Endothelial cell of umbilical vein (primary cell): Measurements from ENCODE around the gene PTK6. TPM values are rescaled to one million over a fixed set of nuclear protein-coding genes. Genes with fewer than 3 reads are reported as not detected.

Experiments
- BruUV-seq: library from RNA; stranded (reverse); fragments of 400-500 nt; replicated peaks from 2 replicates; lab custom pipeline; 2021; lab: Mats Ljungman, UMichigan
- CTCF ChIA-PET: fragments of 300-600, 350-600 bp; sonication (Branson Sonifier 250); formaldehyde crosslinking; loops from one replicate; lab custom pipeline; 2021; ENCODE audit warnings: antibody characterized with exemption, inconsistent platforms; lab: Charles Lee
- POLR2A ChIA-PET: fragments of 300-600, 350-600 bp; sonication (Branson Sonifier 250); formaldehyde crosslinking; loops from one replicate; lab custom pipeline; 2021; ENCODE audit warnings: antibody characterized with exemption, inconsistent platforms; lab: Charles Lee
- DNase-seq: peaks from one replicate; pipeline ENCODE4 v3.0.0-alpha.2; 2011; ENCODE audit warnings: low read depth, low spot score
- FAIRE-seq: peaks from 2 replicates; lab custom pipeline; 2011; peaks lifted over from hg19 to GRCh38; lab: Jason Lieb, UNC
- H2AFZ ChIP-seq: 2 replicates; pipeline ENCODE4 v1.6.0; 2012; ENCODE audit warnings: low read depth, low read length, control low read depth, inconsistent platforms
- H3K27ac ChIP-seq: 2 replicates; pipeline ENCODE4 v1.5.1; 2011; ENCODE audit warnings: low read depth, mild to moderate bottlenecking, control low read depth, low read length, moderate library complexity; ENCODE audit not compliant: insufficient read depth
- H3K27me3 ChIP-seq, 2 experiments: 2 replicates each; pipeline versions ENCODE4 v1.6.0 to v1.6.1; 2011; ENCODE audit warnings: low read length in 2 of 2, mixed read lengths in 1 of 2; ENCODE audit not compliant: control insufficient read depth in 2 of 2, insufficient read depth in 2 of 2
- H3K36me3 ChIP-seq, 2 experiments: 2 replicates in 1 of 2; 3 replicates in 1 of 2; pipeline ENCODE4 v1.5.1; 2011; ENCODE audit warnings: low read length in 2 of 2, mild to moderate bottlenecking in 1 of 2, moderate library complexity in 1 of 2; ENCODE audit not compliant: control insufficient read depth in 2 of 2, insufficient read depth in 2 of 2; ENCODE audit errors: extremely low read depth in 1 of 2
- H3K4me1 ChIP-seq: 3 replicates; pipeline ENCODE4 v1.5.1; 2011; ENCODE audit warnings: mild to moderate bottlenecking, low read length; ENCODE audit not compliant: control insufficient read depth, insufficient read depth; ENCODE audit errors: extremely low read depth
- H3K4me2 ChIP-seq: 2 replicates; pipeline ENCODE4 v1.6.1; 2011; ENCODE audit warnings: low read length, control low read depth, mixed read lengths; ENCODE audit not compliant: insufficient read depth
- H3K4me3 ChIP-seq, 3 experiments: fragments of 200-600 bp in 1 of 3; sonication (generic), shearing (Covaris generic) in 1 of 3; replicated peaks in 1 of 3; 2 replicates each; pipeline ENCODE4 v1.5.1; 2011 to 2016; ENCODE audit warnings: control low read depth in 3 of 3, low read length in 3 of 3, mild to moderate bottlenecking in 2 of 3, inconsistent platforms in 1 of 3, low read depth in 1 of 3, moderate library complexity in 1 of 3; ENCODE audit not compliant: insufficient read depth in 1 of 3
- H3K79me2 ChIP-seq: 2 replicates; pipeline ENCODE4 v1.6.0; 2012; ENCODE audit warnings: low read length, inconsistent platforms; ENCODE audit not compliant: control insufficient read depth, insufficient read depth
- H3K9ac ChIP-seq: replicated peaks from 2 replicates; pipeline ENCODE3; 2011; ENCODE audit warnings: low read length, control low read depth; ENCODE audit not compliant: insufficient read depth; ENCODE audit errors: extremely low read depth
- H3K9me1 ChIP-seq: replicated peaks from 3 replicates; pipeline ENCODE4 v1.6.0; 2011; ENCODE audit warnings: mild to moderate bottlenecking, low read length; ENCODE audit not compliant: control insufficient read depth, insufficient read depth; ENCODE audit errors: extremely low read depth
- H3K9me3 ChIP-seq: replicated peaks from 2 replicates; pipeline ENCODE4 v1.5.1; 2012; ENCODE audit warnings: low read length, inconsistent platforms; ENCODE audit not compliant: control insufficient read depth, insufficient read depth
- H4K20me1 ChIP-seq: replicated peaks from 2 replicates; pipeline ENCODE3; 2011; ENCODE audit warnings: mild to moderate bottlenecking, low read length; ENCODE audit not compliant: control insufficient read depth, insufficient read depth; ENCODE audit errors: extremely low read depth
- EZH2 ChIP-seq: IDR thresholded peaks from 2 replicates; pipeline ENCODE4 v1.6.1; 2012; ENCODE audit warnings: borderline replicate concordance, low read depth, mild to moderate bottlenecking, moderate library complexity, low read length, inconsistent platforms; ENCODE audit not compliant: severe bottlenecking
- FOS ChIP-seq: IDR thresholded peaks from 2 replicates; pipeline ENCODE4 v1.6.1; 2011; ENCODE audit warnings: mild to moderate bottlenecking, low read length, moderate library complexity, borderline replicate concordance; ENCODE audit not compliant: insufficient read depth
- GATA2 ChIP-seq: IDR thresholded peaks from 2 replicates; pipeline ENCODE4 v1.7.0; 2011; ENCODE audit warnings: low read depth, mild to moderate bottlenecking, moderate library complexity, mixed read lengths, low read length; ENCODE audit not compliant: insufficient read length, insufficient read depth
- JUN ChIP-seq: IDR thresholded peaks from 2 replicates; pipeline ENCODE4 v1.6.1; 2011; ENCODE audit warnings: borderline replicate concordance, low read depth; ENCODE audit not compliant: insufficient read length, insufficient read depth
- MYC ChIP-seq: IDR thresholded peaks from one replicate; pipeline ENCODE4 v1.6.1; 2011; ENCODE audit warnings: mild to moderate bottlenecking, low read depth, low read length
- POLR2A ChIP-seq: IDR thresholded peaks from 2 replicates; pipeline ENCODE4 v1.6.1; 2012; ENCODE audit warnings: low read depth, mild to moderate bottlenecking, control low read depth, low read length
- POLR2AphosphoS5 ChIP-seq: IDR thresholded peaks from 2 replicates; pipeline ENCODE4 v1.6.1; 2012; ENCODE audit warnings: low read depth, mild to moderate bottlenecking, control low read depth, low read length, moderate library complexity; ENCODE audit not compliant: insufficient read depth
- dilution Hi-C: fragments of 300-500 bp; cut with MboI; formaldehyde crosslinking; loops from one replicate; pipeline ENCODE4 v1.15.0; 2019; ENCODE audit warnings: low sequenced_read_pairs; ENCODE audit not compliant: extremely low pct_ligation_motif_present
- intact Hi-C: fragments of 100-400 bp; cut with micrococcal nuclease; formaldehyde crosslinking; loops from one replicate; pipeline ENCODE4 v1.10.0; 2022
- polyA plus RNA-seq, 4 experiments: library from polyadenylated mRNA; depleted of rRNA in 3 of 4; stranded (reverse) in 3 of 4; unstranded in 1 of 4; fragments of >200 nt; gene quantifications; 2 replicates each; pipeline versions ENCODE4 v1.2.1 to v1.2.3, GENCODE V29; 2011 to 2012; ENCODE audit warnings: missing spikeins in 1 of 4
- total RNA-seq: library from RNA; stranded (reverse); gene quantifications from 2 replicates; pipeline ENCODE4 v1.2.3, GENCODE V29; 2021

Gene PTK6
- total and polyA plus RNA-seq, 2 donors (not counting 3 experiments of a cell fraction or from before 2014, with no cell fraction given): 0.18 TPM; not detected in 1

GRCh38 chr20:63505723-63506122 lies 31.5 kb downstream of the PTK6 start:
- no peak for TF ChIP-seq POLR2AphosphoS5
- no peak for TF ChIP-seq JUN
- TF ChIP-seq GATA2: no peak
- no peak for TF ChIP-seq POLR2A
- TF ChIP-seq EZH2: no peak
- TF ChIP-seq FOS: no peak
- TF ChIP-seq MYC: no peak
- Histone ChIP-seq H3K9me3 (no peaks in the 10 kb centered on the region), H3K4me2 (no peak overlapping the region), H3K36me3 (no peaks in the 10 kb centered on the region), H3K4me1 (no peaks in the 10 kb centered on the region), H4K20me1 (no peaks in the 10 kb centered on the region), H3K9ac (no peak overlapping the region), H3K27ac (no peak overlapping the region), H2AFZ (no peak overlapping the region), H3K27me3 (no peaks in the 10 kb centered on the region), H3K4me3 (no peak overlapping the region), H3K9me1 (no peaks in the 10 kb centered on the region), H3K79me2 (no peaks in the 10 kb centered on the region)
- FAIRE-seq (no peak), DNase-seq (no peak)
- BruUV-seq: no TSS peak
- ChIA-PET CTCF (interaction anchor here (2.4 kb wide), 1 partner anchor 10 kb away, joined by 8 read pairs; no protein-coding TSS in a partner anchor), POLR2A (no interaction called here)
- intact Hi-C loops: no loop called here
- dilution Hi-C loops: no loop called here

DNA sequence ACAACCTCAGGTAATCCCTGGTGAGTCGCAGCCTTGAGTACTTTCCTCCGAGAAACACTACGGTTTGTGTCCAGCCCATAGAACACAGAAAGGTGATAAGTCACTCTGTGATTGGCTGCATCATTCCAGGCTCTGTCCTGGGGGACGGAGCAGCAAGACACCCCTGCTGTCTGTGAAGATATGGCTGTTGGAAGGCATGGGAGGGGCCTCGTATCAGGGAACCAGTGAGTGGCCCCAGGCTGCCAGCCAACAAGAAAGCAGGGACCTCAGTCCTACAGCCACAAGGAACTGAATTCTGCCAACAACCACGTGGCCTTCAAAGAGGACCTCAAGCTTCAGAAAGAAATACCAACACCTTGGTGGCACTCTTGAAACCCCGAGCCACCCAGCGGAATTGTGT lies 31.9 kb downstream of the PTK6 start:
- no TSS peak for BruUV-seq
- Histone ChIP-seq H4K20me1 (no peaks in the 10 kb centered on the region), H3K36me3 (no peaks in the 10 kb centered on the region), H3K4me3 (no peak overlapping the region), H3K4me2 (no peak overlapping the region), H3K79me2 (no peaks in the 10 kb centered on the region), H3K9me3 (no peaks in the 10 kb centered on the region), H3K27me3 (no peaks in the 10 kb centered on the region), H3K9ac (no peak overlapping the region), H3K9me1 (no peaks in the 10 kb centered on the region), H3K27ac (no peak overlapping the region), H3K4me1 (no peaks in the 10 kb centered on the region), H2AFZ (no peak overlapping the region)
- ChIA-PET POLR2A (no interaction called here), CTCF (interaction anchor here (2.4 kb wide), 1 partner anchor 9 kb away, joined by 8 read pairs; no protein-coding TSS in a partner anchor)
- intact Hi-C loops: no loop called here
- DNase-seq (no peak), FAIRE-seq (no peak)
- dilution Hi-C loops: no loop called here
- TF ChIP-seq POLR2AphosphoS5 (no peak), GATA2 (no peak)
